SHP77 (cell line): Measurements from ENCODE around the gene TSPEAR.

ENCODE experiments used
- DNase-seq, 2 experiments: peaks; one replicate each; lab custom pipeline; 2025; lab: John Stamatoyannopoulos, UW

The TSPEAR gene

GRCh38 chr21:44515359-44516165 is 195.8 kb downstream of the TSPEAR start:
- DNase-seq, result no peak

GRCh38 chr21:44514746-44515358 is 196.5 kb downstream of the TSPEAR start:
- DNase-seq, result no peak

GRCh38 chr21:44514218-44514520 is 197.2 kb downstream of the TSPEAR start:
- no peak for DNase-seq

GRCh38 chr21:44513389-44514217 is 197.8 kb downstream of the TSPEAR start:
- DNase-seq, result no peak

GRCh38 chr21:44512496-44513388 is 198.6 kb downstream of the TSPEAR start:
- DNase-seq, result no peak

- no peak for DNase-seq
Measured at GRCh38 chr21:44511938-44512275, 199.5 kb downstream of the TSPEAR start.

GRCh38 chr21:44511219-44511937 is 200.0 kb downstream of the TSPEAR start:
- no peak for DNase-seq

GRCh38 chr21:44510508-44511218 is 200.7 kb downstream of the TSPEAR start:
- peak; percentile 71 for DNase-seq

GRCh38 chr21:44510109-44510507 is 201.3 kb downstream of the TSPEAR start:
- DNase-seq, result no peak

GRCh38 chr21:44509539-44509938 is 201.8 kb downstream of the TSPEAR start:
- peak; percentile 72 to 73 for DNase-seq

GRCh38 chr21:44508711-44509445 is 202.5 kb downstream of the TSPEAR start:
- DNase-seq, result no peak

GRCh38 chr21:44508426-44508710 is 203.0 kb downstream of the TSPEAR start:
- DNase-seq, result no peak

- no peak for DNase-seq
Measured at GRCh38 chr21:44507673-44508425, 203.5 kb downstream of the TSPEAR start.

GRCh38 chr21:44506279-44507255 is 204.8 kb downstream of the TSPEAR start:
- DNase-seq, result no peak

GRCh38 chr21:44505673-44506278 is 205.6 kb downstream of the TSPEAR start:
- DNase-seq, result no peak

- no peak for DNase-seq
Measured at GRCh38 chr21:44503901-44504399, 207.4 kb downstream of the TSPEAR start.
